GM12878 (cell line): ENCODE results near the gene CPVL. TPM values are rescaled to one million over a fixed set of nuclear protein-coding genes. Genes with fewer than 3 reads are reported as not detected.
A peak's percentile ranks its signal among the peaks of the same experiment; 100 is the strongest.

Experiments
- ATAC-seq: fragments of 200-7000 bp; cut with Tn5 transposase; 3 replicates; pipeline ENCODE4 v1.9.1; 2020; ENCODE audit warnings: mild to moderate bottlenecking, moderate library complexity
- BruUV-seq: library from RNA; stranded (reverse); fragments of 400-500 nt; replicated peaks from 2 replicates; lab custom pipeline; 2021; lab: Mats Ljungman, UMichigan
- CTCF ChIA-PET: fragments of 300-600 bp; sonication (Branson Sonifier 250); formaldehyde crosslinking; extraction: SDS; loops from one replicate; lab custom pipeline; 2021; ENCODE audit warnings: inconsistent platforms; lab: Yijun Ruan, JAX
- POLR2A ChIA-PET: fragments of 350-600 bp; formaldehyde crosslinking; extraction: SDS; loops from one replicate; lab custom pipeline; 2021; ENCODE audit warnings: inconsistent platforms; lab: Charles Lee
- RAD21 ChIA-PET: fragments of 300-600 bp; sonication (Branson Sonifier 250); formaldehyde crosslinking; loops from one replicate; lab custom pipeline; 2023; ENCODE audit warnings: antibody characterized with exemption; ENCODE audit not compliant: unreplicated experiment; lab: Charles Lee
- SMC1A ChIA-PET: fragments of 300-600 bp; sonication (Branson Sonifier 250); formaldehyde crosslinking; loops from one replicate; lab custom pipeline; 2023; ENCODE audit not compliant: unreplicated experiment, uncharacterized antibody; lab: Charles Lee
- DNase-seq: peaks from one replicate; pipeline ENCODE4 v3.0.0-alpha.2; 2011; ENCODE audit warnings: low read depth, low spot score
- FAIRE-seq: peaks from 3 replicates; lab custom pipeline; 2011; peaks lifted over from hg19 to GRCh38; lab: Jason Lieb, UNC
- H2AFZ ChIP-seq: 2 replicates; pipeline ENCODE4 v1.6.0; 2011; ENCODE audit warnings: low read depth, low read length, control low read depth; ENCODE audit not compliant: control insufficient read depth
- H3K27ac ChIP-seq: 2 replicates; pipeline ENCODE4 v1.5.1; 2011; ENCODE audit warnings: control low read depth; ENCODE audit not compliant: control insufficient read depth, insufficient read depth
- H3K27me3 ChIP-seq, 2 experiments: replicated peaks in 1 of 2; 2 replicates each; pipeline versions ENCODE4 v1.6.0 to v1.6.1; 2011; ENCODE audit warnings: low read length in 1 of 2; ENCODE audit not compliant: control insufficient read depth in 2 of 2, insufficient read depth in 2 of 2
- H3K36me3 ChIP-seq, 2 experiments: 2 replicates each; pipeline ENCODE4 v1.5.1; 2011; ENCODE audit warnings: low read length in 1 of 2; ENCODE audit not compliant: control insufficient read depth in 2 of 2, insufficient read depth in 2 of 2
- H3K4me1 ChIP-seq: 2 replicates; pipeline ENCODE4 v1.6.1; 2011; ENCODE audit warnings: mild to moderate bottlenecking, low read length, moderate library complexity, mixed read lengths; ENCODE audit not compliant: control insufficient read depth, insufficient read depth
- H3K4me2 ChIP-seq: 2 replicates; pipeline ENCODE4 v1.6.0; 2011; ENCODE audit warnings: control low read depth; ENCODE audit not compliant: control insufficient read depth, insufficient read depth
- H3K4me3 ChIP-seq: fragments of 200-600 bp; sonication (generic); 2 replicates; pipeline ENCODE4 v1.5.1; 2016
- H3K79me2 ChIP-seq: 2 replicates; pipeline ENCODE4 v1.6.0; 2011; ENCODE audit warnings: low read length; ENCODE audit not compliant: control insufficient read depth, insufficient read depth
- H3K9ac ChIP-seq: 2 replicates; pipeline ENCODE4 v1.8.0; 2011; ENCODE audit warnings: low read length, control low read depth, mixed read lengths; ENCODE audit not compliant: control insufficient read depth, insufficient read depth
- H3K9me3 ChIP-seq: replicated peaks from 3 replicates; pipeline ENCODE4 v1.5.1; 2011; ENCODE audit warnings: mild to moderate bottlenecking, low read length; ENCODE audit not compliant: control insufficient read depth, insufficient read depth
- H4K20me1 ChIP-seq: 2 replicates; pipeline ENCODE4 v1.6.0; 2011; ENCODE audit not compliant: control insufficient read depth, insufficient read depth
- CBFB ChIP-seq: IDR thresholded peaks from 2 replicates; pipeline ENCODE4 v1.6.1; 2016; ENCODE audit warnings: antibody characterized with exemption, low read depth
- CHD1 ChIP-seq: IDR thresholded peaks from 2 replicates; pipeline ENCODE4 v1.6.1; 2012; ENCODE audit warnings: low read depth, low read length, improper control_type of control experiment
- EED ChIP-seq: sonication (generic); IDR thresholded peaks from 2 replicates; pipeline ENCODE4 v1.6.1; 2016; ENCODE audit warnings: antibody characterized with exemption, low read depth
- FOS ChIP-seq: IDR thresholded peaks from 3 replicates; pipeline ENCODE4 v1.6.1; 2011; ENCODE audit warnings: borderline replicate concordance; ENCODE audit not compliant: insufficient read length; ENCODE audit errors: extremely low read depth
- KDM1A ChIP-seq: fragments of 200-600 bp; sonication (generic); IDR thresholded peaks from 2 replicates; pipeline ENCODE4 v1.6.1; 2016; ENCODE audit warnings: borderline replicate concordance
- NFYB ChIP-seq: IDR thresholded peaks from 2 replicates; pipeline ENCODE4 v1.6.1; 2011; ENCODE audit warnings: low read depth, mild to moderate bottlenecking, low read length, improper control_type of control experiment, moderate library complexity; ENCODE audit not compliant: insufficient read depth
- NKRF ChIP-seq: fragments of 450-650 bp; conservative IDR thresholded peaks from 2 replicates; pipeline ENCODE4 v1.6.1; 2017; ENCODE audit warnings: mild to moderate bottlenecking, moderate library complexity
- PAX5 ChIP-seq: IDR thresholded peaks from 2 replicates; pipeline ENCODE4 v1.6.1; 2011; ENCODE audit warnings: low read depth, low read length, borderline replicate concordance
- PBX3 ChIP-seq: IDR thresholded peaks from 2 replicates; pipeline ENCODE4 v1.6.1; 2011; ENCODE audit warnings: mild to moderate bottlenecking, low read depth, low read length, moderate library complexity; ENCODE audit not compliant: insufficient replicate concordance
- RAD51 ChIP-seq: fragments of 450-650 bp; IDR thresholded peaks from 2 replicates; pipeline ENCODE4 v1.6.1; 2016; ENCODE audit warnings: moderate library complexity, mild to moderate bottlenecking, inconsistent platforms
- RFX5 ChIP-seq: IDR thresholded peaks from 2 replicates; pipeline ENCODE4 v1.6.1; 2011; ENCODE audit warnings: low read depth, low read length, improper control_type of control experiment
- RUNX3 ChIP-seq: IDR thresholded peaks from 2 replicates; pipeline ENCODE4 v1.6.1; 2012; ENCODE audit warnings: low read length, inconsistent platforms
- SMAD5 ChIP-seq: IDR thresholded peaks from 2 replicates; pipeline ENCODE4 v1.6.1; 2016; ENCODE audit warnings: antibody characterized with exemption, low read depth
- SUPT20H ChIP-seq: IDR thresholded peaks from 2 replicates; pipeline ENCODE4 v1.6.1; 2011; ENCODE audit warnings: low read depth, mild to moderate bottlenecking, low read length, moderate library complexity, borderline replicate concordance; ENCODE audit not compliant: control insufficient read depth
- TCF7 ChIP-seq: IDR thresholded peaks from 2 replicates; pipeline ENCODE4 v1.6.1; 2014; ENCODE audit warnings: antibody characterized with exemption, borderline replicate concordance
- ZBED1 ChIP-seq: IDR thresholded peaks from 2 replicates; pipeline ENCODE4 v1.6.1; 2016; ENCODE audit warnings: borderline replicate concordance
- ZNF274 ChIP-seq: IDR thresholded peaks from one replicate; pipeline ENCODE4 v1.8.0; 2011; ENCODE audit not compliant: insufficient read length, insufficient read depth
- ZNF622 ChIP-seq: fragments of 450-650 bp; IDR thresholded peaks from 2 replicates; pipeline ENCODE4 v1.6.1; 2017; ENCODE audit warnings: mild to moderate bottlenecking, inconsistent platforms
- WGBS: methylation state at CpG from one replicate; pipeline ENCODE4 v1.1.6; 2016; ENCODE audit warnings: low lambda C conversion rate; ENCODE audit not compliant: insufficient replicate concordance, insufficient coverage; ENCODE audit errors: missing lambda C conversion rate; 5-methylcytosine and 5-hydroxymethylcytosine counted together
- in situ Hi-C: fragments of 300-500 bp; cut with MboI; formaldehyde crosslinking; loops from 9 replicates; pipeline ENCODE4 v1.14.3; 2018; ENCODE audit warnings: mixed read lengths
- intact Hi-C: fragments of 100-400 bp; cut with micrococcal nuclease; formaldehyde crosslinking; loops from one replicate; pipeline ENCODE4 v1.14.2; 2022; ENCODE audit not compliant: unreplicated experiment
- polyA plus RNA-seq, 11 experiments: library from polyadenylated mRNA; depleted of rRNA in 4 of 11; unstranded in 6 of 11; stranded (reverse) in 5 of 11; fragments of >200 nt; fragmentation: Nextera tagmentation in 4 of 11; fragmentation: Illumina TruSeq in 1 of 11; extraction: Ambion mirVana in 4 of 11; extraction: Trizol in 1 of 11; gene quantifications; 1 replicate in 1 of 11; 2 replicates in 10 of 11; pipeline versions ENCODE4 v1.2.1 to v1.2.3, GENCODE V29; 2011 to 2016; ENCODE audit warnings: inconsistent platforms in 2 of 11, missing spikeins in 2 of 11, low read depth in 1 of 11
- total RNA-seq, 4 experiments: library from RNA; depleted of rRNA in 3 of 4; stranded (reverse); fragments of >200 nt in 3 of 4; fragmentation: Illumina TruSeq in 1 of 4; extraction: Trizol in 1 of 4; gene quantifications; 2 replicates each; pipeline versions ENCODE4 v1.2.1 to v1.2.3, GENCODE V29; 2013 to 2021
- TF ChIP-seq, protein P1 (sequence below): fragments of 450-650 bp; IDR thresholded peaks from 2 replicates; pipeline ENCODE4 v1.6.1; 2014; ENCODE audit warnings: mild to moderate bottlenecking

The CPVL gene
- total and polyA plus RNA-seq, 10 of the 15 experiments (the other 5 are each of a cell fraction or from before 2014, with no cell fraction given): 0.59 TPM; not detected in 9

GRCh38 chr7:29090836-29091601 is 55.3 kb downstream of the CPVL start:
- no peaks in the 10 kb centered on the region for H3K79me2 ChIP-seq
- no peak for FAIRE-seq
- no peak overlapping the region for H3K27ac ChIP-seq
- in situ Hi-C loops (no loop called here), intact Hi-C loops (no loop called here)
- 16% methylated on average over 10 of the region's 10 CpGs for WGBS
- H3K9me3 ChIP-seq: no peaks in the 10 kb centered on the region
- ChIA-PET POLR2A (no interaction called here), SMC1A (interaction anchor here (0.9 to 1.2 kb wide), 6 partner anchors 8 to 704 kb away, joined by 3 to 8 read pairs (median 4); no protein-coding TSS in a partner anchor), CTCF (interaction anchor here (0.6 to 2.6 kb wide), 5 partner anchors 9 to 164 kb away, joined by 3 to 16 read pairs (median 3); no protein-coding TSS in a partner anchor), RAD21 (interaction anchor here (1.4 kb wide), 1 partner anchor 169 kb away, joined by 3 read pairs; no protein-coding TSS in a partner anchor)
- peak; percentile 17 for ATAC-seq
- DNase-seq: no peak
- TF ChIP-seq EED (no peak), KDM1A (no peak), PBX3 (no peak), FOS (no peak), CHD1 (no peak), PAX5 (no peak), RAD51 (no peak), ZNF622 (no peak), NFYB (no peak), RUNX3 (no peak), TCF7 (no peak), ZBED1 (no peak), ZNF274 (no peak), SMAD5 (no peak), RFX5 (no peak), SUPT20H (no peak), NKRF (no peak), CBFB (no peak)
- TF ChIP-seq, protein P1, sequence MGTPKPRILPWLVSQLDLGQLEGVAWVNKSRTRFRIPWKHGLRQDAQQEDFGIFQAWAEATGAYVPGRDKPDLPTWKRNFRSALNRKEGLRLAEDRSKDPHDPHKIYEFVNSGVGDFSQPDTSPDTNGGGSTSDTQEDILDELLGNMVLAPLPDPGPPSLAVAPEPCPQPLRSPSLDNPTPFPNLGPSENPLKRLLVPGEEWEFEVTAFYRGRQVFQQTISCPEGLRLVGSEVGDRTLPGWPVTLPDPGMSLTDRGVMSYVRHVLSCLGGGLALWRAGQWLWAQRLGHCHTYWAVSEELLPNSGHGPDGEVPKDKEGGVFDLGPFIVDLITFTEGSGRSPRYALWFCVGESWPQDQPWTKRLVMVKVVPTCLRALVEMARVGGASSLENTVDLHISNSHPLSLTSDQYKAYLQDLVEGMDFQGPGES: no peak
- no peaks in the 10 kb centered on the region for H4K20me1 ChIP-seq
- peak overlapping the region; percentile 24 for H3K4me2 ChIP-seq
- H3K4me1 ChIP-seq: peaks cover 5% of the 10 kb centered on the region; the same call in 1 of the 2 replicates
- H3K4me3 ChIP-seq: no peak overlapping the region; the same call in 1 of the 2 replicates
- peak overlapping the region; percentile 24 for H2AFZ ChIP-seq
- no peaks in the 10 kb centered on the region for H3K36me3 ChIP-seq
- BruUV-seq: no TSS peak
- no peak overlapping the region for H3K9ac ChIP-seq
- H3K27me3 ChIP-seq: peaks cover 0 to 2% of the 10 kb centered on the region in 2 experiments; a peak in 1 of 4 replicates
